T-cell (primary cell): ENCODE results near the gene ZNF597. TPM values are rescaled to one million over a fixed set of nuclear protein-coding genes. Genes with fewer than 3 reads are reported as not detected.

Source experiments
- ATAC-seq, 4 experiments: fragments of 200-7000 bp in 3 of 4; fragments of 150-1000 bp in 1 of 4; cut with Tn5 transposase; replicated peaks in 1 of 4; 1 replicate in 3 of 4; 2 replicates in 1 of 4; pipeline ENCODE4 v1.10.0; 2021; ENCODE audit warnings: moderate library complexity in 3 of 4, mild to moderate bottlenecking in 2 of 4, moderate number of reproducible peaks in 1 of 4
- CTCF ChIA-PET, 2 donors: fragments of 300-600 bp; sonication (Branson Sonifier 250); formaldehyde crosslinking; loops; one replicate each; lab custom pipeline; 2022; ENCODE audit warnings: antibody characterized with exemption in 2 of 2; lab: Charles Lee
- POLR2A ChIA-PET, 2 donors: fragments of 300-600 bp; sonication (Branson Sonifier 250); formaldehyde crosslinking; loops; one replicate each; lab custom pipeline; 2022; ENCODE audit warnings: antibody characterized with exemption in 2 of 2; lab: Charles Lee
- DNase-seq, 35 experiments: peaks; one replicate each; pipeline versions ENCODE4 v3.0.0 to v3.0.0-alpha.2; 2013 to 2023
- H3K27ac ChIP-seq: one replicate; pipeline ENCODE4 v1.5.1; 2013; ENCODE audit warnings: low read length
- H3K27me3 ChIP-seq, 2 experiments: replicated peaks in 1 of 2; 1 replicate in 1 of 2; 2 replicates in 1 of 2; pipeline versions ENCODE4 v1.6.1 to v1.7.0; 2013; ENCODE audit warnings: low read length in 1 of 2, mixed read lengths in 1 of 2; ENCODE audit not compliant: control insufficient read depth in 2 of 2, insufficient read depth in 2 of 2; ENCODE audit errors: extremely low read depth in 1 of 2
- H3K36me3 ChIP-seq, 2 donors: 1 replicate in 1 of 2; 2 replicates in 1 of 2; pipeline versions ENCODE4 v1.6.1 to v1.7.0; 2013; ENCODE audit warnings: low read length in 1 of 2; ENCODE audit not compliant: control insufficient read depth in 2 of 2, insufficient read depth in 1 of 2; ENCODE audit errors: extremely low read depth in 1 of 2
- H3K4me1 ChIP-seq, 2 experiments: 1 replicate in 1 of 2; 2 replicates in 1 of 2; pipeline versions ENCODE4 v1.6.1 to v1.7.0; 2013; ENCODE audit warnings: low read length in 2 of 2, mixed read lengths in 1 of 2; ENCODE audit not compliant: insufficient read depth in 2 of 2, control insufficient read depth in 1 of 2; ENCODE audit errors: extremely low read depth in 1 of 2
- H3K4me3 ChIP-seq, 2 donors: 1 replicate in 1 of 2; 2 replicates in 1 of 2; pipeline versions ENCODE4 v1.5.1 to v1.7.0; 2013; ENCODE audit warnings: mild to moderate bottlenecking in 2 of 2, low read length in 1 of 2, moderate library complexity in 1 of 2; ENCODE audit not compliant: control insufficient read depth in 1 of 2; ENCODE audit errors: extremely low read depth in 1 of 2
- H3K9me3 ChIP-seq: 2 replicates; pipeline ENCODE4 v1.7.0; 2013
- H3K27ac Mint-ChIP-seq, 2 donors: one replicate each; pipeline ENCODE4 v1.8.0; 2020 to 2021; ENCODE audit warnings: mild to moderate bottlenecking in 2 of 2, mixed read lengths in 2 of 2
- H3K27me3 Mint-ChIP-seq, 2 donors: one replicate each; pipeline ENCODE4 v1.8.0; 2021 to 2022; ENCODE audit warnings: mixed read lengths in 2 of 2
- H3K36me3 Mint-ChIP-seq: one replicate; pipeline ENCODE4 v1.8.0; 2021; ENCODE audit warnings: mixed read lengths
- H3K4me1 Mint-ChIP-seq, 3 donors: one replicate each; pipeline ENCODE4 v1.8.0; 2020 to 2022; ENCODE audit warnings: mixed read lengths in 3 of 3, mild to moderate bottlenecking in 1 of 3
- H3K4me3 Mint-ChIP-seq, 3 donors: one replicate each; pipeline ENCODE4 v1.8.0; 2020 to 2022; ENCODE audit warnings: mild to moderate bottlenecking in 3 of 3, mixed read lengths in 3 of 3, moderate library complexity in 3 of 3
- H3K9me3 Mint-ChIP-seq, 3 donors: one replicate each; pipeline ENCODE4 v1.8.0; 2020 to 2022; ENCODE audit warnings: mixed read lengths in 3 of 3
- WGBS: methylation state at CpG from one replicate; pipeline ENCODE4 v1.1.5; 2013; ENCODE audit warnings: missing lambda C conversion rate; ENCODE audit not compliant: insufficient coverage; 5-methylcytosine and 5-hydroxymethylcytosine counted together
- total RNA-seq, 35 experiments: library from RNA in 6 of 35; stranded (reverse) in 6 of 35; fragments of 120-200 nt in 1 of 35; gene quantifications; one replicate each; pipeline versions ENCODE4 v1.2.1 to v1.2.4 and lab custom pipeline; 2013 to 2026

Gene ZNF597
- total RNA-seq, 5 donors from 2014 or later (not counting 1 experiment from before 2014, with no cell fraction given): 2.2 to 4.8 (median 4.3) TPM

GRCh38 chr16:3383045-3383448 lies 60.3 kb downstream of the ZNF597 start:
- Mint-ChIP-seq H3K4me3 (no peak overlapping the region), H3K9me3 (peaks cover 30 to 63% (median 52%) of the 10 kb centered on the region in 3 donors), H3K4me1 (peaks cover 0 to 3% (median 0%) of the 10 kb centered on the region in 3 donors), H3K27me3 (no peaks in the 10 kb centered on the region), H3K27ac (no peak overlapping the region), H3K36me3 (peaks cover 92% of the 10 kb centered on the region)
- Histone ChIP-seq H3K9me3 (peaks cover 27% of the 10 kb centered on the region), H3K36me3 (peaks cover 28 to 38% of the 10 kb centered on the region in 2 donors), H3K27ac (no peak overlapping the region), H3K4me1 (no peaks in the 10 kb centered on the region), H3K4me3 (peak overlapping the region in 1 of 2 donors; percentile 44), H3K27me3 (no peaks in the 10 kb centered on the region)
- no peak for ATAC-seq
- no peak for DNase-seq
- ChIA-PET POLR2A (no interaction called here), CTCF (no interaction called here)
- 100% methylated on average over 2 of the region's 10 CpGs for WGBS

Other genes with a start within 250 kb of the ZNF597 start
- 10 to 100 TPM in 3 of 5 donors, 1 to 10 TPM in 2; 7.6 to 21.3 (median 20.1) TPM for gene ZNF200, start 208.3 kb downstream of the ZNF597 start, total RNA-seq
- gene MEFV, start 186.9 kb downstream of the ZNF597 start, total RNA-seq: under 1 TPM in 4 of 5 donors, not detected in 1; 0.10 to 0.38 (median 0.19) TPM
- gene ZNF263, start 160.0 kb downstream of the ZNF597 start, total RNA-seq: 10 to 100 TPM; 28.6 to 50.9 (median 44.3) TPM
- 10 to 100 TPM in 3 of 5 donors, 1 to 10 TPM in 2; 4.4 to 12.3 (median 10.6) TPM for gene TIGD7, start 138.1 kb downstream of the ZNF597 start, total RNA-seq
- gene ZNF75A, start 138.0 kb downstream of the ZNF597 start, total RNA-seq: 10 to 100 TPM; 46.0 to 68.7 (median 60.3) TPM
- under 1 TPM in 3 of 5 donors, not detected in 2; 0.25 to 0.51 (median 0.26) TPM for gene OR2C1, start 87.6 kb downstream of the ZNF597 start, total RNA-seq
- gene ZSCAN32, start 42.5 kb downstream of the ZNF597 start, total RNA-seq: 10 to 100 TPM; 11.6 to 34.5 (median 28.5) TPM
- gene ZNF174, start 42.3 kb downstream of the ZNF597 start, total RNA-seq: 10 to 100 TPM in 3 of 5 donors, 1 to 10 TPM in 2; 6.4 to 18.7 (median 18.5) TPM
- 10 to 100 TPM; 40.9 to 67.6 (median 55.6) TPM for gene NAA60, start 176 bp upstream of the ZNF597 start, total RNA-seq
- gene C16orf90, start 52.0 kb upstream of the ZNF597 start, total RNA-seq: not detected
- gene CLUAP1, start 57.5 kb upstream of the ZNF597 start, total RNA-seq: 10 to 100 TPM; 22.5 to 36.2 (median 32.6) TPM
- 100 to 1,000 TPM in 3 of 5 donors, 10 to 100 TPM in 2; 75.6 to 178 (median 160) TPM for gene NLRC3, start 133.9 kb upstream of the ZNF597 start, total RNA-seq
- gene SLX4, start 168.1 kb upstream of the ZNF597 start, total RNA-seq: 1 to 10 TPM; 6.3 to 9.4 (median 8.5) TPM
- gene DNASE1, start 211.2 kb upstream of the ZNF597 start, total RNA-seq: 10 to 100 TPM; 22.6 to 54.4 (median 52.7) TPM